Fibroblast of upper back skin (primary cell): ENCODE measurements around the gene STK4.
"Not testable (repeated sequence)": the region's sequence is repeated elsewhere in the genome, so short reads cannot be mapped to it uniquely, and the experiment has no call there.

Experiments
- DNase-seq: peaks from one replicate; pipeline ENCODE4 v3.0.0-alpha.2; 2013

The STK4 gene

GRCh38 chr20:45058168-45058850 lies 92.0 kb downstream of the STK4 start:
- no peak for DNase-seq

DNA sequence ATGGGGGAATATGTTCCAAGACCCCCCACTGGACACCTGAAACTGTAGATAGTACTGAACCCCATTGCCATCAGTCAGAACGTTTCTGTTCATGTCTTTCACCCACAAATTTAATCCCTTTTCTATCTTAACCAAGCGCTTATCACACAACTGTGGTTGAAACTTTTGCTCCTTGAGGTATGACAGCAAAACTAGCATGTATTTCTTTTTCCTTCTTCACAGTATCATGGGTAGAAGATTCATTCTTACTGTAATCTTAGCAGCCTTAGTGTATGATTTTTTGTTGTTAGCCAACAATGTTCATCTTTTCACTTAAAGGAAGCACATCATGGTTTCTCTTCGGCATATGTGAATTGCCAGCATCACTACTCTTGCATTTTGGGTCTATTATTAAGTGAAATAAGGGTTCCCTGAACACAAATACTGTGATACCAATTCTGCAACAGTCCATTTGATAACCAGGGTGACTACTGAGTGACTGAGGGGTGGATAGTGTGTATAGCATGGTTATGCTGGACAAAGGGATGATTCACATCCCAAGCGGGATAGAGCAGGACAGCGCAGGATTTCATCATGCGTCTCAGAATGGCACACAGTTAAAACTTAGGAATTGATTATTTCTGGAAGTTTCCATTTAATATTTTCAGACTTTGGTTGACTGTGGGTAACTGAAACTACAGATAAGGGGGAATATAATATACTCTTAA lies 92.9 kb downstream of the STK4 start:
- DNase-seq, result no peak

- no peak for DNase-seq
Observed at GRCh38 chr20:45060294-45060693, 94.0 kb downstream of the STK4 start.

- DNase-seq, result peak; percentile 70
Observed at GRCh38 chr20:45061244-45061643, 94.9 kb downstream of the STK4 start.

GRCh38 chr20:45063107-45063506 lies 96.8 kb downstream of the STK4 start:
- DNase-seq, result not testable (repeated sequence)

DNA sequence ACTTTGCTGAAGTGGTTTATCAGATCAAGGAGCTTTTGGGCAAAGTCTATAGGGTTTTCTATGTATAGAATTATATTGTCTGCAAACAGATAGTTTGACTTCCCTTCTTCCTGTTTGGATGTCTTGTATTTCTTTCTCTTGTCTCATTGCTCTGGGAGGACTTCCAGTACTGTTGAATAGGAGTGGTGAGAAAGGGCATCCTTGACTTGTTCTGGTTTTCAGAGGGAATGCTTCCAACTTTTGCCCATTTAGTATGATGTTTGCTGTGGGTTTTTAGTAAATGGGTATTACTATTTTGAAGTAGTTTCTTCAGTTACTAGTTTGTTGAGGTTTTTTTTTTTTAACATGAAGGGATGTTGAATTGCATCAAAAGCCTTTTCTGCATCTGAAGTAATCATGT lies 98.5 kb downstream of the STK4 start:
- no peak for DNase-seq

DNA sequence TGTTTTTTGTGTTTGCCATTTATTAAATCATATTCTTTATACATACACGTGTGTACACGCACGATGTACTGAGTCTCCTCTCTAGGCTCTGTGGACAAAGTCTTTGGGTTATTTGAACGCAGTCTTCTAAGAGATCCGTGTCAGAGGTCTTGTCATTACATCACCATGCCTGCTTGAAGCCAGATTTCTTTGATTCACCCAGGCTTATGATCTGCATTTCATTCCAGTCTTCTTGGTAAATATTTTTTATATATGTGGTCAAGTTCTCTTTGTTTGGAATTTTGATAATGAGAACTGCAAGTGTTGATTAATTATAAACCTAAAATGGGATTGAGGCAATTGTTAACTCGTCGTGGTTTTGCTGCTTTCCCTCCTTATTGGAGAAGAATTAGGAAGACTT lies 100.1 kb downstream of the STK4 start:
- DNase-seq, result no peak

DNA sequence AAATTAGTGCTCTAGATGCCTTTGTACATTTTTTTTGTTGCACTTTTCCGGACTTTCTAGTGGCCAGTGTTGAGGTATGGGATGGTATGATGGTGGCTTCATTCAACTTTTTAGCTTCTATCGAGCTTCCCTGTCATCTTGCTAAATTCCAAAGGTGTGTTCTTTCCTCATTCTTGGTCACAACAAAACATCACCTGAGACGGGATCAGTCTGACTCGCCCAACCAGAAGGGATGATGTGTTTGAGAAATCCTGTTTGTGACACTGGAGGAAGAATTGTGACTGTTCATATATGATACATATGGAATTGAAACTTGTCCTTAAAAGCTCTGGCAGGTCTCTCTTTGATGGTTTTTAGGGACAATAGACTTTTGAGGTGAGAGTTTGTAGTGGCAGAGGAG lies 100.8 kb downstream of the STK4 start:
- DNase-seq, result no peak

DNA sequence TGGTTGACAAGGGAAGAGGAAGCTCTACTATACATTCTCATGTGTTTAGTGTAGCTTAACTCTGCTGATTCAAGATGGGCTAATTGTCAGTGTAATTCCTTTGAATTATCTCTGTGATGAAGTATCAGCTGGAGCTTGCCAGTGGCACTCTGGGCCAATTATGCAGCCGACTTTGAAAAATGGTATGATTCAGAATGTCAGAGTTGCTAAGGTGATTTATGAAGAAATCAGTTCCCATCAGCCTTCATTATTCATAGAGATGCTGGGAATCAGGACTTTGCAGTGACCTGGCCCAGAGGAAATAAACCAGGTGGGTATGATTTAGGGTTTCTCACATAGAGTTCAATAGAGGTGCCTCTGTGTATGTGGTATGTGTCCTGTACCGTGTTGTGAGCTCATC lies 101.2 kb downstream of the STK4 start:
- peak; percentile 33 for DNase-seq

GRCh38 chr20:45069261-45069660 lies 102.9 kb downstream of the STK4 start:
- no peak for DNase-seq

DNA sequence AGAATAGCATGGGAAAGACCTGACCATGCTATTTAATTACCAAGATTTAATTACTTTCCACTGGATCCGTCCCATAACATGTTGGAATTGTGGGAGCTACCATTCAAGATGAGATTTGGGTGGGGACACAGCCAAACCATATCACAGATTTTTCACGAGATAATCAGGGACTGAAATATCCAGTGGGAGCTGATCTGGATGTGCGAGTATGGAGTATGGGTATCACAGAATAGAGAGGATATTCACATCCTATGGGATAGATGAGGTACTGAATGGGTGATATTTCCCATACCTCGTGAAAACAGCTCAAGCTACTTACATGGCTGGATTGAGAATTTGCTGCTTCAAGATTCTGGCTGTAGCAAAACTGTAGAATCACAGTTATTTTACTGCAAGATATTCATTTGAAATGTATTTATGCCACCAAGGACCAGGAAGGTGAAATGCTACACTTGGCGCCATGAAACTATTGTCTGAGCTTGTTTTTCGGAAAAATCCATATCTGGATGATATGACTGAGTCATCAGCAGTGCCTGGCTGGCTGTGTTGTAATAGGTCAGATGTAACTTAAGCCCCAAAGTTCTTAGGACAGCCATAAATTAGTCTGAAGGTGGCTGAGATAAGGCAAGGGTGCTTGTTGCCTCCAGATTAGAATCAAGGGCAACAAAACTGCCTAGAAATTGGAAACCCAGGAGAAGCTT lies 104.8 kb downstream of the STK4 start:
- DNase-seq, result no peak

- no peak for DNase-seq
Observed at GRCh38 chr20:45072066-45072465, 105.8 kb downstream of the STK4 start.

DNA sequence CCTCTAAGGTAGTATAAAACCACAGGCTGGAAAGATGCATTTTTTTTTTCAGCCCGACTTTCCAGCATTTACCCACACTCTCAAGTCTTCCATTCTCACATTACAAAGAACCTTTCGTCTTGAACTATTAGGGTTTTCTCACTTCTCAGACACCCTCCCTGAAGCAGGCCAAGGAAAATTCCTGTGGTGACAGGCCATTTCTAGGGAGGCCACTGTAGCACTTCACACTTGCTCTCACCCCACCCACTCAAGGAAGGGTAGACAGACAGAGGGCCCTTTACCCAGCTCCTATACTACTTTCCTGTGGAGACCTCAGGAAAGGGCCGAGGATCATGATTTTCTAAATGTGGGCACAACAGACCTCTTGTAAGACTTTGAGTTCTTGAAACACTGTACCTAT lies 106.9 kb downstream of the STK4 start:
- DNase-seq, result no peak

DNA sequence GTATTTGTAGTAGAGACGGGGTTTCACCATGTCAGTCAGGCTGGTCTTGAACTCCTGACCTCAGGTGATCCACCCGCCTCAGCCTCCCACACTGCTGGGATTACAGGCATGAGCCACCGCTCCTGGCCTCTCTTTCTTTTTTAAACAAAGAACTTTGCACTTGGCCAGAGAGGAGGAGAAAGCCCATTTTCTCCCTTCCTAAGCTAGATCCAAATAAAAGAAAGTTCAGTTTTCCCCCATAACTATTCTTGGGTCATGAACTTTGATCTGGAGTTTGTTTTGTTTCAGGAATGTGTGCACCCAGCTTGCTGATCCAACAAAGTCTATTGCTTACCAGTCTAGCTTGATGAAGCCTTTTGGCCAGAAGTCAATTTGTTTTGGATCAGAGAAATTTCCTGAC lies 111.2 kb downstream of the STK4 start:
- DNase-seq, result no peak

DNA sequence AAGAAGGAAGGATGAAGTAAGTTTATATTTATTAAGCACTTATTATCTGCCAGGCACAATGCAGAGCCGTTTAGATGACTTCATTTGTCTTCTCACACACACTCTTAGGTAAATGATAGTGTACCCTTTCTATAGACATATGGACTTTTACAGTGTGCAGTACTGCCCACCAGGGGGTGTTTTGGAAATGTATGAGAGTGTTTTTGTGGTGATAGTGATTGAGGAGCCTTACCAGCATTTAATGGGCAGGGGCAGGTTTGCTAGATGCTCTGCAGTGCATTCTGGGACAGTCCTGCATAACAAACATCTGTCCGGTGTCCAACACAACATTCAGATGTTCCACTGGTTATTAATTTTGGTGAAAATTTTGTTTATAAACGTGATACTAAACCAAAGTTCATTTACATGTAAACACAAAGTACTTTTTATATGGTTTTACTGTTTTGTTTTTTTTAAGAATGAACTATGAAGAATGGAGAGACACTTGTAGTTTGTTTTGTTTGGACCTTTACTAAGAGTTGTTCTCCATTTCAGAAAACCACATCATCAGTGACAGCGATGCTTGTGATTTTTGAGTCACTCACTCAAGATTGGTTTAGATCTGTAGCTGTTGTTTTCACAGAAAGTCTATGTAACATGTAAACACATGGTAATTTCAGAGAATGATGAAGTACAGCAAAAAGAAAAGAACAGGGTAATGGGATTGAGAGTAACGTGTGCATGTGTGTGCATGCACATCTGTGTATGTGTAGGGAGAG lies 114.7 kb downstream of the STK4 start:
- DNase-seq, result no peak

GRCh38 chr20:45082468-45082867 lies 116.2 kb downstream of the STK4 start:
- no peak for DNase-seq

DNA sequence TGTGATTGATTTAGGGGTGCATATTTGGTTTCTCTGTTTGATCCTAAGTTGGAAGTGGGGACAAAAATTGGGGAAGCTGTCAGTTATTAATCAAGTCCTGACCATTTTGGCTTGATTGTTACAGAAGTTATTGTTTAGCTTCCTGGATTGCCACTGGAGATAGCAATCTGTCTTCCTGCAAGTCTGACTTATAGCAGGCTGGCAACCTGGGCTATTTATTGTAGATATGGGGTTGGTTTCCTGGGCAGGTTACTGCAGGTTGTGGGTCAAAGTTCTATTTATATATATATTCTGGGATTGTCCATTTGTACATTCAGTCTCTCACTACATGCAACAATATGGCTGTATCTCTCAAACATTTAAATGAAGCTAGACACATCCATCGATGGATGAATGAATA lies 116.8 kb downstream of the STK4 start:
- no peak for DNase-seq

DNA sequence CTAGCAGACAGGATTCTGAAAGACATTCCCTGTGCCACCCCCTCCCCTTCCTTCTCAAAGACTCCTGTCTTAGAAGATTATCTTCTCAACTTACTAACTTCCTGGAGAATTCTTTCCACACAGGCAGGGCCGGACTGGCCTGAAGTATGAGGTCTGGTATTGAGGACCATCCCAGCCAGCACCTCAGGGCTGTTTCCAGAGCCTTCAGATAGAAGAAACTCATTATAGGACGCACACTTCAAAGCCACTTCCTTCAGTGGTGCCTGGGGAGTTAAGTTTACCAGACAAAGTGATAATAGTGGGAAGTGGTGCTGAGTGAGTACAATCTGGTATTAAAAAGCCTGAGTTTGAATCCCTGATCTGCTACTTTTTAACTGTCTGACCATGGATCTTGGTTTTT lies 119.0 kb downstream of the STK4 start:
- DNase-seq, result no peak

GRCh38 chr20:45085867-45086266 lies 119.6 kb downstream of the STK4 start:
- DNase-seq, result no peak

- no peak for DNase-seq
Observed at GRCh38 chr20:45087097-45087790, 120.9 kb downstream of the STK4 start.

DNA sequence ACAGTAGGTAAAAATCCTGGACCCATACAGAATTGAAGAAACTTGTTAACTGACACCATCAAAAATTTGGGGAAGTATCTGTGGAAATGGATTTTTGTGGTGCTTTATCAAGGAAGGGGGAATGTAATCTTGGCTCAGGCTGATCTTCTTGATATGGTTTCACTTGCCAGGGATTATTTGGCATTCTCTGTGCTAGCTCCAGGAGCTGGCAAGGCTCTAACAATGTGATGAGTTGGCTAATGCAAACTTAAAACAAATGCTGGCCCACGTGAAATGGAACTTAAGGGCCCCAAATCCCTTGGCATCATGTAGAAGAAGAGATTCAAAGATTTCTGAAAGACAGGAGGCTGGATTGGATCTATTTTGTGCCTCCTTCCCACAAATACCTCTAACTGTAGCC lies 121.5 kb downstream of the STK4 start:
- DNase-seq, result peak; percentile 55

- DNase-seq, result peak; percentile 89
Observed at GRCh38 chr20:45088247-45088646, 121.9 kb downstream of the STK4 start.

- peak; percentile 45 for DNase-seq
Observed at GRCh38 chr20:45090481-45090880, 124.2 kb downstream of the STK4 start.
